Endodermal cell (in vitro differentiated cells): ENCODE measurements around the gene KCNK3. TPM values are rescaled to one million over a fixed set of nuclear protein-coding genes. Genes with fewer than 3 reads are reported as not detected.

ENCODE experiments used
- DNase-seq: peaks from one replicate; pipeline ENCODE4 v3.0.0-alpha.2; 2017
- H3K27ac ChIP-seq: 2 replicates; pipeline ENCODE4 v1.5.1; 2013; ENCODE audit warnings: mild to moderate bottlenecking, low read depth, low read length, moderate library complexity
- H3K27me3 ChIP-seq: 2 replicates; pipeline ENCODE4 v1.6.1; 2013; ENCODE audit warnings: mild to moderate bottlenecking, low read length, moderate library complexity; ENCODE audit not compliant: insufficient read depth, control insufficient read depth, poor library complexity, severe bottlenecking
- H3K36me3 ChIP-seq: 2 replicates; pipeline ENCODE4 v1.7.0; 2013; ENCODE audit warnings: mild to moderate bottlenecking, low read length, moderate library complexity; ENCODE audit not compliant: control insufficient read depth, insufficient read depth
- H3K4me1 ChIP-seq: one replicate; pipeline ENCODE4 v1.7.0; 2013; ENCODE audit warnings: low read length; ENCODE audit not compliant: control insufficient read depth, insufficient read depth
- H3K4me3 ChIP-seq: 2 replicates; pipeline ENCODE4 v1.5.1; 2013; ENCODE audit warnings: mild to moderate bottlenecking, low read length, moderate library complexity
- H3K9ac ChIP-seq: 2 replicates; pipeline ENCODE4 v1.6.1; 2013; ENCODE audit warnings: mild to moderate bottlenecking, low read length, moderate library complexity; ENCODE audit not compliant: poor library complexity, severe bottlenecking; ENCODE audit errors: extremely low read depth
- H3K9me3 ChIP-seq: 2 replicates; pipeline ENCODE4 v1.6.1; 2013; ENCODE audit warnings: mild to moderate bottlenecking, low read length, moderate library complexity; ENCODE audit not compliant: control insufficient read depth
- H3K27ac Mint-ChIP-seq: 2 replicates; pipeline ENCODE4 v1.8.0; 2020; ENCODE audit warnings: mixed read lengths
- H3K27me3 Mint-ChIP-seq: 2 replicates; pipeline ENCODE4 v1.8.0; 2021; ENCODE audit warnings: mild to moderate bottlenecking, mixed read lengths; ENCODE audit not compliant: insufficient read depth
- H3K36me3 Mint-ChIP-seq: 2 replicates; pipeline ENCODE4 v1.8.0; 2020; ENCODE audit warnings: low read depth, mixed read lengths
- H3K4me1 Mint-ChIP-seq: 2 replicates; pipeline ENCODE4 v1.8.0; 2020; ENCODE audit warnings: mixed read lengths
- H3K4me3 Mint-ChIP-seq: 2 replicates; pipeline ENCODE4 v1.8.0; 2020; ENCODE audit warnings: mild to moderate bottlenecking, moderate library complexity, mixed read lengths
- H3K9me3 Mint-ChIP-seq: 2 replicates; pipeline ENCODE4 v1.8.0; 2020; ENCODE audit warnings: mild to moderate bottlenecking, mixed read lengths
- WGBS, 2 experiments: methylation state at CpG; one replicate each; pipeline versions ENCODE4 v1.1.5 to v1.1.7; 2013; ENCODE audit warnings: missing lambda C conversion rate in 2 of 2, mixed read lengths in 1 of 2; ENCODE audit not compliant: insufficient coverage in 1 of 2, insufficient read length in 1 of 2; 5-methylcytosine and 5-hydroxymethylcytosine counted together
- total RNA-seq, 2 donors: library from RNA; stranded (reverse); fragmentation: NEBNext Ultra II Directional in 1 of 2; extraction: Animal tissue kit (Norgen Biotek cat#: 25700) in 1 of 2; gene quantifications; 2 replicates in 1 of 2; 3 replicates in 1 of 2; pipeline ENCODE4 v1.2.1, GENCODE V29; 2021
- TF ChIP-seq, protein P1 (sequence below): fragments of 200-600 bp; sonication (generic); conservative IDR thresholded peaks from 2 replicates; pipeline ENCODE4 v1.5.0; 2021; ENCODE audit warnings: antibody characterized with exemption, mild to moderate bottlenecking

The KCNK3 gene
- total RNA-seq, 2 donors from 2014 or later, result not detected

DNA sequence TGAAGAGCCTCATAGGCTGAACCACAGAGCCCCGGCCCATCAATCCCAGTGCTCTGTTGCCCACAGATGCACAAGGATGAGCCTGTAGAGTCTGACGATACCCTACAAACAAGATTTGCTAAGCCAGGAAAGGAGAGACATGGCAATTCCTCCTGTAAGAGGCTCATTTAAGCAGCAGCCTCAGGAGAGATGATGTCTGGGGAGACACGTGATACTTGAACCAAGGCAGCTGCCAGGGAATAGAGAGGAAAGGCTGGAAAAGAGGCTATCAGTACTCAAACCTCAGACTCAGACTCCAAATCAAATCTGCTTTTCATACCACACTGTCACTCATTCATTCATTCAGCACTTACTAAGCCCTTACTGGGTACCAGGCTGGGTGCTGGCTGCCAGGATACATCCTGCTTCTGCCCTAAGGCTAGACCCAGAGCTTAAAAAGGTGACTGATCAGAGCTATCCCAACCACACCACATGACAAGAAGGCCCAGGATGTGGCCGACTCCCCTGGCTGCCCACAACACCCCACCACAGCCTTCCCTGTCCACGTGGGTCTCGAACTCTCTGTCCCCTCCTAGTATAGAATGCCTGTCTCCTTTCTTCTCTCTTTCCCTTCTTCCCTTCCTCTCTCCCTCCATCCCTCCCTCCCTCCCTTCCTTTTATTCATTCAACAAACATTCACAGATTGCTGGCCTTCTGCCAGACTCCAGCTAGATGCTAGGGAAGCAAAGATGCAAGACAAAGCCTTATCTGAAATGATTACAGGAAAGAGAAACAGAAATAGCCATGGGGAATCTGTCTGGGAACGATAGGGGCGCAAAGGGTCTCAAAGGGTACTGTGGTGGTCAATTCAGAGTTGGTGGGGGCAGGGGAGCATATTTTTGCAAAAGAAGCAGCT is 23.4 kb upstream of the KCNK3 start:
- no peaks in the 10 kb centered on the region for H3K36me3 ChIP-seq
- no peaks in the 10 kb centered on the region for H3K27me3 ChIP-seq
- no peak overlapping the region for H3K4me3 ChIP-seq
- Mint-ChIP-seq H3K4me1 (no peaks in the 10 kb centered on the region), H3K4me3 (no peak overlapping the region), H3K27me3 (no peaks in the 10 kb centered on the region), H3K9me3 (peaks cover 3% of the 10 kb centered on the region), H3K36me3 (no peaks in the 10 kb centered on the region), H3K27ac (no peak overlapping the region)
- H3K9me3 ChIP-seq, result no peaks in the 10 kb centered on the region
- no peak overlapping the region for H3K27ac ChIP-seq
- no peak overlapping the region for H3K9ac ChIP-seq
- DNase-seq, result peak; percentile 40
- WGBS, 2 experiments, result 84 to 97% methylated on average over 7 to 8 of the region's 8 CpGs
- TF ChIP-seq, protein P1, sequence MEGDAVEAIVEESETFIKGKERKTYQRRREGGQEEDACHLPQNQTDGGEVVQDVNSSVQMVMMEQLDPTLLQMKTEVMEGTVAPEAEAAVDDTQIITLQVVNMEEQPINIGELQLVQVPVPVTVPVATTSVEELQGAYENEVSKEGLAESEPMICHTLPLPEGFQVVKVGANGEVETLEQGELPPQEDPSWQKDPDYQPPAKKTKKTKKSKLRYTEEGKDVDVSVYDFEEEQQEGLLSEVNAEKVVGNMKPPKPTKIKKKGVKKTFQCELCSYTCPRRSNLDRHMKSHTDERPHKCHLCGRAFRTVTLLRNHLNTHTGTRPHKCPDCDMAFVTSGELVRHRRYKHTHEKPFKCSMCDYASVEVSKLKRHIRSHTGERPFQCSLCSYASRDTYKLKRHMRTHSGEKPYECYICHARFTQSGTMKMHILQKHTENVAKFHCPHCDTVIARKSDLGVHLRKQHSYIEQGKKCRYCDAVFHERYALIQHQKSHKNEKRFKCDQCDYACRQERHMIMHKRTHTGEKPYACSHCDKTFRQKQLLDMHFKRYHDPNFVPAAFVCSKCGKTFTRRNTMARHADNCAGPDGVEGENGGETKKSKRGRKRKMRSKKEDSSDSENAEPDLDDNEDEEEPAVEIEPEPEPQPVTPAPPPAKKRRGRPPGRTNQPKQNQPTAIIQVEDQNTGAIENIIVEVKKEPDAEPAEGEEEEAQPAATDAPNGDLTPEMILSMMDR, result no peak
- H3K4me1 ChIP-seq, result no peaks in the 10 kb centered on the region

DNA sequence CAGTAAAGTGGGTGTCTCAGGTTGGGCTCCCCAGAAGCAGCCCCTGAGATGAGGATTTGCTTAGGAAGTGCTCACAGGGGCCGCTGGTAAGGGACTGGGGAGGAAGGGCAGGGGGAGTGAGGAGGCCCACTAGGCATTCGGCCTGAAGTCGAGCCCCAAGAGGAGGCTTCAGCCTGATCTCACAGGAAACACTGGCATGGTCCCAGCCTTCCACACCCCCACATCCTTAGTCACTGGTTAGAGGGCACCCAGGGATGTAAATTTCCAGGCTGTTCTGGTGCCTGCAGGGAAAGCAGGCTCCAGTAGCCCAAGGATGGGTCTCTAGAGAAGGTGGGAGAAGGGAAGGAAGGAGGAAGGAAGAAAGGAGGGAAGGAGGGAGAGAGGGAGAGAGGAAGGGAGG is 22.4 kb upstream of the KCNK3 start:
- Mint-ChIP-seq H3K27me3 (no peaks in the 10 kb centered on the region), H3K9me3 (peaks cover 3% of the 10 kb centered on the region), H3K27ac (no peak overlapping the region), H3K36me3 (no peaks in the 10 kb centered on the region), H3K4me3 (no peak overlapping the region), H3K4me1 (no peaks in the 10 kb centered on the region)
- no peaks in the 10 kb centered on the region for H3K9me3 ChIP-seq
- TF ChIP-seq, protein P1, result no peak
- H3K27ac ChIP-seq, result no peak overlapping the region
- no peak overlapping the region for H3K9ac ChIP-seq
- no peaks in the 10 kb centered on the region for H3K27me3 ChIP-seq
- WGBS, 2 experiments, result 74 to 78% methylated on average over 3 of the region's 3 CpGs
- no peaks in the 10 kb centered on the region for H3K36me3 ChIP-seq
- peak; percentile 46 for DNase-seq
- H3K4me1 ChIP-seq, result no peaks in the 10 kb centered on the region
- H3K4me3 ChIP-seq, result no peak overlapping the region

DNA sequence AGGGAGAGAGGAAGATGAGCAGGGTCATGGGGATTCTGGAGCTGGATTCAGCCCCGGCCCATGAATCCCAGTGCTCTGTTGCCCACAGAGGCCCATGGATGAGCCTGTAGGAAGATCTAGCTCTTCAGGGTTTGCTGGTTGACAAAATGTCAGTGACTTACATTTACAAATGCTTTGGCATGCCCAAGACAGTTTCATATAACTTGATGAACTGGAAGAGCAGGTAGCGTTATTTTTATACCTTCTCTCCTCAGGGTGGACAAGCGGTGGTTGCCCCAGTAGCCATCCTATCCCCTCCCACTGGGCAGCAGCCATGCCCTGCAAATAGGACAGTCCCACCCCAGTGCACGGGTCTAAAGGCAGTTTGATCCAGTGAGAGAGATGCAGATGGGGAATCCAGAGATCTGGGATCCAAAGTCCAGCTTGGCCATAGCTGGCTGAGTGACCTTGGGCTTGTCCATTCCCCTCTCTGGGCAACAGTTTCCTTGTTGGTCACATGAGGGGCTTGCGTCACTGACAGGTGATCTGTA is 21.5 kb upstream of the KCNK3 start:
- no peak overlapping the region for H3K27ac ChIP-seq
- Mint-ChIP-seq H3K4me3 (no peak overlapping the region), H3K27ac (no peak overlapping the region), H3K36me3 (no peaks in the 10 kb centered on the region), H3K4me1 (no peaks in the 10 kb centered on the region), H3K9me3 (no peaks in the 10 kb centered on the region), H3K27me3 (no peaks in the 10 kb centered on the region)
- DNase-seq, result peak; percentile 36
- no peaks in the 10 kb centered on the region for H3K27me3 ChIP-seq
- WGBS, 2 experiments, result 94 to 95% methylated on average over 4 to 5 of the region's 5 CpGs
- no peak overlapping the region for H3K9ac ChIP-seq
- no peaks in the 10 kb centered on the region for H3K36me3 ChIP-seq
- TF ChIP-seq, protein P1, result no peak
- no peak overlapping the region for H3K4me3 ChIP-seq
- H3K4me1 ChIP-seq, result no peaks in the 10 kb centered on the region
- no peaks in the 10 kb centered on the region for H3K9me3 ChIP-seq
